NCI-H2227 treated with DMSO at 0.1 percent for 48 hours (cell line): ENCODE measurements around the gene CMIP.

Experiments
- DNase-seq: peaks from one replicate; lab custom pipeline; 2025; lab: John Stamatoyannopoulos, UW

CMIP gene

GRCh38 chr16:81462683-81463082 lies 18.1 kb downstream of the CMIP start:
- DNase-seq = no peak

DNA sequence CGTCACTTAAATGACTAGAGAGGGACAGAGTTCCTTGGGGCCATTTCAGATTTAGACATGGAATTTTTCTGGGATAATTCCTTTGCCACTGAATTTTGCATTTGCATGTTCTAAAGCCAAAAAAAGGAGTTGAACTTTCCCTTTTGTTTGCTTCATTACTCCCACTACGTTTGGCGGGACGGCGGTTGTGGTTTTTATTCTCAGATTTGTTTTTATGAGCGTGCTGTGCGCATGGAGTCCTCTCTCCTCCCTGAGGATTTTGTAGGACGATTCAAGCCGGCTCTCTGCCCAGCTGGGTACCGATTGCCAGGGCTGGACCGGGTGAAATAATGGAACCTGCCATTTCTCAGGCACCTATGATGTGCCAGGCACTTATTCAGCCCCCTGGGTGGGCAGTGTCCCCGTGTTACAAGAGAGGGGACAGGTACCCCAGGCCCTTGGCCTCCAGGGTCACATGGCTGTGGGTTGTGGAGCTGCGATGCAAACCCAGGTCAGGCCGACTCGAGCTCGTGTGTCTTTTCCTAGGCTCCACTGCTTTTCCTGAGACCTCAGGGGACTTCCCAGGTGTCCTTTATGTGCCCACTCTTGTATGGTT lies 18.8 kb downstream of the CMIP start:
- no peak for DNase-seq

GRCh38 chr16:81464279-81464678 lies 19.7 kb downstream of the CMIP start:
- no peak for DNase-seq

GRCh38 chr16:81465375-81465943 lies 20.9 kb downstream of the CMIP start:
- DNase-seq = no peak

GRCh38 chr16:81466356-81466980 lies 21.9 kb downstream of the CMIP start:
- no peak for DNase-seq

- DNase-seq = no peak
Measured at GRCh38 chr16:81467072-81467471, 22.5 kb downstream of the CMIP start.

DNA sequence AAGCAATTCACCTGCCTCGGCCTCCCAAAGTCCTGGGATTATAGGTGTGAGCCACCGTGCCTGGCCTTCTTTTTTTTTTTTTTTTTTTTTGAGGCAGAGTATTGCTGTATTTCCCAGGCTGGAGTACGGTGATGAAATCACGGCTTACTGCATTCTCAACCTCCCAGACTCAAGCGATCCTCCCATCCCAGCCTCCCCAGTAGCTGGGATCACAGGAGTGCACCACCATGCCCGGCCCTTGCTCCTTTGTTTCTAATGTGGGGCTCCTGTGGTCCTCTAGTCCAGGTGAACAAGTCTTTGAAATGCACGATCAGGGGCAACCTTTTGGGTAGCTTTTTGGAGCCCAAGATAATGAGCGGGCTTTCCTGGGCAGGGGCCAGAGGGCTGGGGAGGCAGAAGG lies 23.2 kb downstream of the CMIP start:
- no peak for DNase-seq

GRCh38 chr16:81468269-81468902 lies 23.8 kb downstream of the CMIP start:
- no peak for DNase-seq

DNA sequence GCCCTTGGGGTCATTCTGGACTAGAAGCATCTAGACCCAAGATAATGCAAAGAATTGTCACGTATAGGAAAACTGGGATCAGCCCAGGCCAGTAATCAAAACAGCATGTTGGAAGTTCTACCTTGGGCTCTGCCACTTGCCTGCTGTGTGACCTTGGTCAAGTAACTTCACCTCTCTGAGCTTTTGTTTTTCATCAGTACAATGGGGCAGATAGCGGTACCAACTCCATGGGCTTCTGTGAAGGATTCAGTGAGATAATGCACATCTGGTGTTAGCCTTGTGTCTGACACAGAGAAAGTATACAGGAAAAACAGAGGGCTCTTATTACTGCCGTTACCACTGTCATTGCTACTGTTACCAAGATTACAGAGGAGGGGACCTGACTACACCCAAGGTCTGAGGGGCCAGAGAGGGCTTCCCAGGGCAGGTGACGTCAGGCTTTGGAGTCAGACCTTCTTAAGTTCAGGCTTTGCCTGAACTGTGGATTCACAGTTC lies 24.6 kb downstream of the CMIP start:
- DNase-seq = no peak

DNA sequence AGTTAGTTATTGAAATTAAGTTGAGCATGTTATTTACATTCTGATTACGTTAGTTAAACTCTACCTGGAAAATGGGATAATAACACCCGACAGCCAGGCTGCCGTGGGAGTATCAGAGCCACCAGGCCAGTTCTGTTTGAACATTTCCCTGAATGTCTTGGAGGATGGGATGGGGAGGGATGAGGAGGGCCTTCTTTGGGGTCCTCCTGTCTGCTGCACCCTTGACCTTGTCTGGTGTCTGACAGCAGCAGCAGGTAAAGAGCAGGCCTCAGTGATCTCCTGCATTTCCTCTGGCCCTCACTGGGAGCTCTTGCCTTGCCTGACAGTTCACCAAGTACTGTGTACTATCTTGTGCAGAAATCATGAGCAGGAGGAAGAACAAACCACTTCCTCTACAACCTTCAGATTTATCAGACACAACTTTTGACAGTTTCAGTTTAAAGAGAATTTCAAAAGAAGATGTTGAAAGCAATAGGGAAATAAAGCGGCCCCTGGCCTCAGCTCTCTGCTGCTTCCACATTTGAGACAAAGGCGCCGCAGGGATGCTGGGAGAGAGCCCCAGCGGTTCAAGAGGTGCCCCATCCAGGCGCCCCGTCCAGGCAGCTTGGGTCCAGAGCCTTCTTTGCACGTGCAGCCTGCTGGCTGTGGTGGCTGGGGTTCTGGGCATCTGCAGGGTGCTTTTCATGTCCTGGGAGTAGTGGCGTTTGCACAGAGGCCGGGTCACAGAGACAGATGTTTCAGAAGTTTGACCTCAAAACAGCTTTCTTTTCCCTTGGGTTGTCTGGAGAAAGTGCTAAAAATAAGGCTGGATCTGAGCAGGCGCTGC lies 25.3 kb downstream of the CMIP start:
- DNase-seq = no peak

GRCh38 chr16:81470796-81471636 lies 26.4 kb downstream of the CMIP start:
- no peak for DNase-seq

- no peak for DNase-seq
Measured at GRCh38 chr16:81471882-81472281, 27.3 kb downstream of the CMIP start.

DNA sequence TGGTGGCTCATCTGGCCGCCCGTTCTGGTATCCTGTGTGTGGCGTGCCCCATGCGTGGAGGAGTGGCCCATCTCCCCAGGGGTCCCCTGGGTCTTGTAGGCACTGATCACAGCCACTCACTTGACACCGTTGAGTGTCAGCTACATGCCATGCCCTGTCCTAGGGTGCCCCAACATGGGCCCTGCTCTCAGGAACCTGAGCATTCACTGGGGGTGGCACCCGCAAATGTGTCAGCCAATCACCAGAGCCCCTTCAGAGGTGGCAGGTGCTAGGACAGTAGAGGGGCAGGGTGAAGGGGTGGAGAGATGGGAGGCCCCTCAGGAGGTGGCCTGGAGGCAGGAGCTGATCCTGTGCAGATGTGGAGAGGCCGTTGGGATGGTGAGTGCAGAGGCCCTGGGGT lies 27.8 kb downstream of the CMIP start:
- DNase-seq = no peak

- no peak for DNase-seq
Measured at GRCh38 chr16:81473066-81473488, 28.5 kb downstream of the CMIP start.

DNA sequence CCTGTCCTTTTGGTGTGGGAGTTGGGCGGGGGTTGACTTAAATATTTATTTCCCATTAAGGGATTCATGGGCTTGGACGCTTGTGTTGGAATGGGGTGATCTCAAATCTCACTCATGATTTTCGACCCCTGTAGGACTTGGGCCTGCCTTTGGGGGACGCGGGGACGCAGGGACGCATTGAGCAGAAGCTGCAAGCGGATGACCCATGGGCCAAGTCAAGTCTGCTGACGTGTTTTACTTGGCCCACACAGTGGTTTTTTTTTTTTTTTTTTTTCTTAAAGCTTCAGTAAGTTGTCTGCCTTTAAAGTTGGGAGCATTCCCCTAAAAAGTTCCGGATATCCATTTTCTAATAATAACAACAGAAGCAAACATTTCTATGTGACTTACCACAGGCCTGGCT lies 28.9 kb downstream of the CMIP start:
- DNase-seq = no peak

- DNase-seq = no peak
Measured at GRCh38 chr16:81473969-81474959, 29.7 kb downstream of the CMIP start.

- DNase-seq = no peak
Measured at GRCh38 chr16:81477697-81478693, 33.4 kb downstream of the CMIP start.

DNA sequence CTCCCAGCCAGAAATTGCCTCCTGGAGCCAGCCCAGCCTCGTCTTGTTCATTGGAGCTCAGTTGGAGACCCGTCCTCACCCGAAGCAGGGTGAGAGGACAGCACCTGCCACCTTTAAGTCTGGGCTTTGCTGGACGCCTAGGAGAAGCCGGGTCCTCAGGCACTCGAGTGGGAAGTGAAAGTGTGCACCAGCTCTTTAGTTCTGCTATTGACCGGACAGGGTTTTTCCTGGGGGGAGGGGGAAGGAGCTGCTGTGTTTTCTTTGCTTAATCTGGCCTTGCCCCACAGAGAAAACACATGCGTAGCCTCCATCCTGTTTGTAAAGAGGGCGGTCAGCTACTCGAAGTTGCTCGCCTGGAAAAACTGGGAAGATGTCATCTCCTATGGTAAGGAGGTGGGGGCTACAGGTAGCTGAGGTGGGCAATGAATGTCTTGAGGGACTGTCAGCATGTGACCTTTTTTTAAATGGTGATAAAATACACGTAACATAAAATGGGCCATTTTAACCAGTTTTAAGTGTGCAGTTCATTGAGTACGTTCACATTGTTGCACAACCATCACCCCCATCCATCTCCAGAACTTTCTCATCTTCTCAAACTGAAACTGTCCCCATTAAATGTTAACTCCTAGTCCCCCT lies 34.4 kb downstream of the CMIP start:
- no peak for DNase-seq
